OCI-LY1 (cell line): ENCODE data around the gene NPAS3.

Experiments
- CTCF ChIP-seq: fragments of 200-600 bp; sonication (generic), shearing (Covaris generic); IDR thresholded peaks from 2 replicates; pipeline ENCODE4 v1.5.1; 2017; ENCODE audit warnings: mild to moderate bottlenecking, antibody characterized with exemption, low read length, moderate library complexity, mixed read lengths
- EZH2 ChIP-seq: fragments of 200-600 bp; sonication (generic), shearing (Covaris generic); IDR thresholded peaks from 2 replicates; pipeline ENCODE4 v1.8.0; 2017; ENCODE audit warnings: borderline replicate concordance, mixed run types, mild to moderate bottlenecking, antibody characterized with exemption, low read length, moderate library complexity, mixed read lengths

GRCh38 chr14:33057585-33057984 lies 118.9 kb downstream of the NPAS3 start:
- TF ChIP-seq CTCF, result no peak
- no peak for TF ChIP-seq EZH2
